GM19455 (cell line): ENCODE measurements around the gene TRAPPC6A.

Source experiments
- ATAC-seq: cut with Tn5 transposase; IDR thresholded peaks from one replicate; pipeline ENCODE4 v1.9.1; 2021; ENCODE audit not compliant: unreplicated experiment

The TRAPPC6A gene, protein sequence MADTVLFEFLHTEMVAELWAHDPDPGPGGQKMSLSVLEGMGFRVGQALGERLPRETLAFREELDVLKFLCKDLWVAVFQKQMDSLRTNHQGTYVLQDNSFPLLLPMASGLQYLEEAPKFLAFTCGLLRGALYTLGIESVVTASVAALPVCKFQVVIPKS

DNA sequence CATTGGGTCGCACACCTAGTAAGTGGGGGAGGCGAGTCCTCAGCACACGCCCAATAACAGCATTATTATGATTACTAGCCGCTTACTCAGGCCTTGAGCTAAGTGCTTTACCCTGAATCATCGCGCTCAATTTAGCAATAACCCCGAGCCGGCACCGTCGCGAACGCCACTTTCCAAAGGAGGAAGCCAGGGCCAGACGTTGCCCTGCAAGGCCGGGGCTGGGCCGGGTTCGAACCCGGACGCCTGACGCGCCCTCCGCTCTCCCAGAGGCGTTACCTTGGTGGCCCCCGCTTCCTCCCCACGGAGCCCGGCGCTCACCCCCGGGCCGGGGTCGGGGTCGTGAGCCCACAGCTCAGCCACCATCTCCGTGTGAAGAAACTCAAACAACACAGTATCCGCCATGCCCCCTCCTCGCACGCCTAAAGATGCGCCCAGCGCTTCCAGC, at the start of gene TRAPPC6A:
Gene TRAPPC6A, minus strand, starts transcription at position 421 of the 445 bp plus-strand sequence. Its CDS starts 19 bp downstream, at position 402.
- peak; percentile 7 for ATAC-seq

DNA sequence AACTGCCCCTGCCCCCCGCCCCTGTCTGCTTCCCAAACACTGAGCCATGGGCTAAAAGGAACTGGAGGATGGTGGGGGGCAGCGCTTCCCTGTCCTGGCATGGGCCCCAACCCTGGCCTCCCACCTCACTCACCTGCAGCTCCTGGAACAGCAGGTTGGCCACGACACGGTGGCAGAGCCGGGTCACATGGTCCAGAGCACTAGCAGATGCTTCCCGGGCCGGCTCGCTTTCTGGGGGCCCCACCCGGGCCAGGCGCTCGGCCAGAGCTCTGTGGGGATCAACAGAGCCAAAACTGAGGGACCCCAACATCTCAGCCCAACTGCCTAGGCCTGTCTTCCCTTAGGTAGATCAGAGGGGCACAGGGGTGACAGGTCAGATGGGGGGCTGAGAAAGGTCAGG, 46.6 kb upstream of the TRAPPC6A start:
- no peak for ATAC-seq

DNA sequence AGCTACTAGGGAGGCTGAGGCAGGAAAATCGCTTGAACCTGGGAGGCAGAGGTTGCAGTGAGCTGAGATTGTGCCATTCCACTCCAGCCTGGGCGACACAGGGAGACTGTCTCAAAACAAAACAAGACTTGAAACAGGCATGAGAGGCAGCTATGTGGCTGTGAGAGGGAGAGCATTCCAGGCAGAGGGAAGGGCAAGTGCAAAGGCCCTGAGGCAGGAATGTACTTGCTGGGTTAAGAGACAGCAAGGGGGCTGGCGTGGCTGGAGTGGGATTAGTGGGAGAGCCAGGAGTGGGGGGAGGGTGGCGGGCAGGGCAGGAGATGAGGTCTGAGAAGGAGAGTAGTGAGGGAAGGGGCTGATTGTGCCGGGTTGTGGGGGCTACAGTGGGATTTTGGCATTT, 45.8 kb upstream of the TRAPPC6A start:
- no peak for ATAC-seq

DNA sequence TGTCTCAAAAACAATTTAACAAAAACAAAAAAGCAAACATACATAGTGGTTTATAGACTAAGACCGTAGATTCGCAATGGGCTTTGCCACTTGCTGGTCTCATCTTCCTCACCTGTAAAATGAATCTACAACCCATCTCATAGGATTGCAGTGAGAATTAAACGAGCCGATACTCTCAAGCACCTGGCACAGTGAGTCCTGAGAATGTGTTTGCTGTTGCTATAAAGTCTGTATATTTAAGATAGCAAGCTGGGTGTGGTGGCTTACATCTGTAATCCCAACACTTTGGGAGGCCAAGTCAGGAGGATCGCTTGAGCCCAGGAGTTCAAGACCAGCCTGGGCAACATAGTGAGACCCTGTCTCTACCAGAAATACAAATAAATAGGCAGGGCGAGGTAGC, 44.7 kb upstream of the TRAPPC6A start:
- no peak for ATAC-seq

DNA sequence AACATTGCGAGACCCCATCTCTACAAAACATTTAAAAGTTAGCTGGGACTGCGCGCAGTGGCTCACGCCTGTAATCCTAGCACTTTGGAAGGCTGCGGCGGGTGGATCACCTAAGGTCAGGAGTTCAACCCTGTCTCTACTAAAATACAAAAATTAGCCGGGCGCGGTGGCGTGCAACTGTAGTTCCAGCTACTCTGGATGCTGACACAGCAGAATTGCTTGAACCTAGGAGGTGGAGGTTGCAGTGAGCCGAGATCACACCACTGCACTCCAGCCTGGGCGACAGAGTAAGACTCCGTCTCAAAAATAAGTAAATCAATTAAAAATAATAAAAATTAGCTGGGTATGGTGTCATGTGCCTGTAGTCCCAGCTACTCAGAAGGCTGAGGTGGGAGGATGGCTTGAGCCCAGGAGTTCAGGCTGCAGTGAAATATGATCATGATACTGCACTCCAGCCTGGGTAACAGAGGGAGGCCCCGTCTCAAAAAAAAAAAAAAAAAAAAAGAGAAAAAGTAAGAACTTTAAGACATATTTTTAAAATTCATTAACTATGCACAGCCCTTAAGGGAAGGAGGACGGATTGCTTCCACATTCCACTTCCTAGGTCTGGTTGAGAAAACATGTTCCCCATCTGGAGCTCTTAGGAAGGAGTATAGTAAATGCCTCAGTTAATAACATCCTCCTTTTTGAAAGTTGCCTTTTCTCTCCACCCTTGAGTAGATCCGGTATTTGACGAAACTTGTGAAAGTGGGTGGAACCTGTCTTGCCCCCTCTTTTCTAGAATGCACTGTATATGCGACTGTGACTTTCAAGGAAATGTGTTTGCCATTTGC, 41.1 kb upstream of the TRAPPC6A start:
- ATAC-seq, result no peak

DNA sequence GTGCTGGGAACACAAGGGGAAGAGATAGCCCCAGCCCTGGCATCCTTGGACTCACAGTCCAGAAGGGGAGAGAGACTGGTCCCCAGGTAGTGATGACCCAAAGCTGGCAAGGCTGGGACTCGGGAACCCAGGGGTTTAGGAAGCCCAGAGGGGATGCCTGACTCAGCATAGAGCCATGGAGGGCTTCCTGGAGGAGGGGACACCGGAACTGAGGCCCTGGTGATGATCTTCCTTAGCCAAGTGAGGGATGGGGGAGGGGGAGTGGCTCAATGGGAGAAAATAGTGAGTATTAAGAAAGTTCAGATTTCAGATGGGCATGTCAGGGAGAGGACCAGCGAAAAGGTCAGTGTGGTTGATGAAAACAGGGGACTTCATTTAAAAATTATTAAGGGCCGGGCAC, 40.4 kb upstream of the TRAPPC6A start:
- ATAC-seq, result no peak

DNA sequence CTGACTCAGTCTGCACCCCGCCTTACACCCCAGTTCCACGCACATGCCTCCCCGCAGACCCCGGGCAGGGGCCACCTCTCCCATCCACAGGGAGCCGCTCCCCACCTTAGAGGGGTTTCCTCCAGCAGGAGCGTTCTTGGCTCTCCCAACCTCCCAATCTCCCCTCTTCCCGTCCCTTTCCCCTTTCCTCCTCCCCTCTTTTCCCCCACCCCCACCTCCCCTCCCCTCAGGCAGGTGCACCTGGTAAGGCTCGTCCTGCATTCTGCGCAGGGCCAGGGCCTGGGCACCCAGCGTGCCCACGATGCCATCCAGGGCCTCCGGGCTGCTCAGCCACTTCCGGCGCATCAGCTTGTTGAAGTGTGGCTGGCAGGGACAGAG, 39.9 kb upstream of the TRAPPC6A start:
- ATAC-seq, result no peak

DNA sequence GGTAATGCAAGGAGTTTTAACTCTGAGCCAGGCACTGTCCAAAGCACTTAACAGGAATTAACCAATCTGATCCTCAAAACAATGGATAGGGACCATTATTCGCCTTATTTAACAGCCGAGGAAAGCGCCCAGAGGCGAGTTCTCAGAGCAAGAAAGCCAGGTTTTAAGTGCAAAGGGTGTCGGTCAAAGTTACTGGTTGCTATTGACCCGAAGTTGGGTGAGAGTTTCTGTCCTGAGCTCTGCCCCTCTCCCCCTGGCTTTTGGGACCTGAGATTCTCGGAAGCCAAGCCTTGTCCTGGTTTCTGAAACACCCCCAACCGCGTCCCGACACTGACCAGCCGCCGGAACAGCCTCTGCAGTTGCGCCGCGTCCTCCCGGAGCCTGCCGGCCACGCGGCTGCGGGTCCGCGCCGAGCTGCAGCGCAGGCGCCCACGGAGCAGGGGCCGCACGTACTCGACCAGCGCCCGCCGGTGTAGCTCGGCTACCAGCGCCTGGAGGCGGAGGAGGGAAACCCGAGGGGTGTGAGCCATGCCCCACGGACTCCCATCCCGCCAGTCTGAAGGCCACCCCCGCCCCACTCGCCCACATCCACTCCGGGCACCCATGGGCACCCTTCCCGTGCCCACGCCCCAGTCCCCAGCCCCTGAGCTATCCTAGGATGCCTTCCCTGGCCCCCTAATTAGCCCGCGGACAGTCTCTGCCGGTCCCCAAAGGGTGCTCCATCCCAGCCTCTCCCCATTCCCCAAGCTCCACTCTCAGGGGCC, 39.3 kb upstream of the TRAPPC6A start:
- ATAC-seq, result no peak

DNA sequence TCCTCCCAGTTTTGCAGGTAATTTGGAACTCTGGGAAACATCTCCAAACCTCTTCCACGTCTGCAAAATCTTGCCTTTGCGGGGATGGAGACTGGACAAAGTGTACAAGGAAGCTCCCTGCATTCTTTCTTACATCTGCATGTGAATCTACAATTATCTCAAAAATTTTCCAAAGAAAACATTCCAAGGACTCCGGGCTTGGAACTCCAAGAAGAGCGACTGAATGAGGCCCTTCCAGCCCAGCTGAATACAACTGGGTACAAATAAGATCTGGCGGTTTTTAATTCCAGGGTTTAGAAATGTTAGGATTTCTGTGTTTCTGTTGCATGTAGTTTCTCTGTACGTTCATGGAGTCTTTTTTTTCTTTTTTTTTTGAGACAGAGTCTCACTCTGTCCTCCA, 38.6 kb upstream of the TRAPPC6A start:
- ATAC-seq, result no peak

DNA sequence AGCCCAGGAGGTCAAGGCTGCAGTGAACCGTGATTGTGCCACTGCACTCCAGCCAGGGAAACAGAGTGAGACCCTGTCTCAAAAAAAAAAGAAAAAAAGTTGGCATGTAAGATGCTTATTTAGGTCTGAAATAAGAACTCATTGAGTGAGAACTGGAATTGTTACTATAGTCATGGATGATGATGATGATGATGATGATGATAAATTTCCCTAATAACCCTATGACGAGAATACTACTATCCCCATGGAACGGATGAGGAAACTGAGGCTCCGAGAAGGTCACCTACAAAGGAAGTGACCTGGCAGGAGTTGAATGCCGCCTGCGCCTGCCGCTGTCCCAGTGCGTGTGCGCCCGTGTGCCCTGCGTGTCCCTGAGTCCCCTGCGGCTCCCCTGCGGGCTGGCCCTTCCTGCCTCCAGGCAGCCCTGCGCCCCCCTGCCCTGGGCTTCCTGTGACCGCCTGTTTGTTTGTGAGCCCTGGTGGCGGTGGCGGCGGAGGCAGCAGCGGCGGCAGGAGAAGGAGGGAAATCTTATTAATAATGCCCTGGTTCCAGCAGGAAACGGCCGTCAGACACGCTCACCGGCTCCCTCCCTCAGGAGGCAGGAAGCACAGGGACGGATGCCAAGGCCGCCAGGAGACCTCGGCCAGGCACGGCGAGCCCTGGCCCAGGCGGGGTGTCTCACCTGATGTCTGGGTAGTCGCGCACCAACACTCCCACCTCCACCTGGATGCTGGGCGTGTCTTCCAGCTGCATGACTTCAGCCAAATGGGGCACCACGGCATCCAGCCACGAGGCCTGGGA, 37.6 kb upstream of the TRAPPC6A start:
- ATAC-seq, result no peak

DNA sequence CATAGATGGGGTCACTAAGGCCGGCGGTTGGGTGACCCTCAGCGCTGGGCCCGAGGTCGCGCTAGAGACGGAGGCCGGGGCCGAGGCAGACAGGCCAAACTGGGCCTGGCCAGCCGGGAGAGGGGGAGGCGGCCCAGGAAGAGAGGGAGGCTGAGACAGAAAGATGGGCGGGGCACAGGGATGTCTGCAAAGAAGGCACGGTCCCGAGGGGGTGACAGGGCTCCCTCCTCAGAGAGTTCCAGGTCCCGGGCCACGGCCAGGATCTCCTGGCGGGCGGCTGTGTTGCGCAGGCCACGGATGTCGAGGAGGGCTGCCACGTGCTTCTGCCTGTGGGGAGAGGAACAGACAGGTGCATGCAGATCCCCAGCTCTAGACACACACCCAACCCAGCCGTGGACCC, 35.0 kb upstream of the TRAPPC6A start:
- ATAC-seq, result no peak

DNA sequence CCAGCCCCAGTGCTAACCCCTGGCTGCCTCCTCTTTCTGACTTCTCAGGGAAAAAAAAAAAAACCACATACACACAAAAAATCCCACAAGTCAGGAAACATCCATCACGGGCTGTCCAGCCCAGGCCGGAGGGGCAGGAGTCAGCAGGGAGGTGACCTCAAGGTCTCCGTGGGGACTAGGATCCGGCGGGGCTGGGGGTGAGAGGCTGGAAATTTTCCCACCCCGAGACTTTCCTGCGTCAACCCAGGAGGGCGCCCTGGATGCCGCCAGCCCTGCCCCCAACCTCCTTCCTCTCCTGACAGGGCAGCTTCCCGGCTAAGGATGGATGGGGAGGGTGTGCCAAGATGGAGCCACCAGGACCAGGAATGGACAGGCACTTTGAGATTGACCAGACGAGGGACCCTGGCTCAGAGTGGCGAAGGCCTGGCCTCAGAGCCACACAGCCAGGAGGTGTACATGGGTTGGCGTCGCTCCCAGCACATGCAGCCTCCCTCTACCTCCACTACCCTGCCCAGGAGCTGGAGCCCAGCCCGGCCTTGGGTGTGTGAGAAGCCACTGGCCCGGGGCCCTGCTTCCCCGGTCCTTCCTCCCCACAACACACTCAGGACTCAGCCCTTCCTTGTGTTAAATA, 33.8 kb upstream of the TRAPPC6A start:
- ATAC-seq, result no peak

DNA sequence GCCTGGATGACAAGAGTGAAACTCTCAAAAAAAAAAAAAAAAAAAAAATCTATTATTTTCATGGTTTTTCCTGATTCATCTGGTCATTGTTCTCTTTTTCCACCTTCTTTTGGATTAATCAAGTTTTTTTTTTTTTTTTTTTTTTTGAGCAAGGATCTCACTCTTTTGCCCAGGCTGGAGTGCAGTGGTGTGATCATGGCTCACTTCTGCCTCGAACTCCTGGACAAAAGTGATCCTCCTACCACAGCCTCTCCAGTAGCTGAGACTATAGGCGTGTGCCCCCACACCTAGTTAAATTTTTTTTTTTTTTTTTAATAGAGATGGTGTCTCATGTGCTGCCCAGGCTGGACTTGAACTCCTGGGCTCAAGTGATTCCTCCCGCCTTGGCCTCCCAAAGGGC, 28.3 kb upstream of the TRAPPC6A start:
- ATAC-seq, result no peak

DNA sequence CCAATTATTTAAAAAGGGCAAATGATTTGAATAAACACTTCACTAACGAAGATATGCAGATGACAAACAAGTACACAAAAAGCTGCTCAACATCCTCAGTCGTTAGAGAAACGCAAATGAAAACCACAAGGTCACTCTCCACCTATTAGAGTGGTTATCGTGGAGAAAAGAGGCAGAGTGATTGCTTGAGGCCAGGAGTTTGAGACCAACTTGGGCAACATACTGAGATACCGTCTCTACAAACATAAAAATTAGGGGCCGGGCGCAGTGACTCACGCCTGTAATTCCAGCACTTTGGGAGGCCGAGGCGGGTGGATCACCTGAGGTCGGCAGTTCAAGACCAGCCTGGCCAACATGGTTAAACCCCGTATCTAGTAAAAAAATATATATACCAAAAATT, 27.8 kb upstream of the TRAPPC6A start:
- no peak for ATAC-seq

DNA sequence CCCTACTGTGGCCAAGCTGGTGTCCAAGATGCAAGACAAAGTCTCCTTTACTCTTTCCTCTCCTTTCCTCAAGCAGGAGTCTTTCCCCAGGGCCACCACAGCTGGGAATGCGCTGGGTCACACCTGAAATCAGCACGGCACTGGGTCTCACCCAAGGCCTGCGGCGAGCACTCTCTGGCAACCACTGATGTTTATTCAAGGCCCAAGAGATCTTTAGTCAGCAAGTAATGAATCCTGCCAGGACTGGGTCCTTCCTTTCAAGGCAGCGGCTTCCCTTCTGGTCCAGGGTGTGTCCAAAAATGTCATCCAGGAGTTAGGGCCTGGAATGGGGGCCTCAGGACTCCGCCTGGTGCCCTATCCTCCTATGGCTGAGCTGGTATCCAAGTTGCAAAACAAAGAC, 24.6 kb upstream of the TRAPPC6A start:
- no peak for ATAC-seq

DNA sequence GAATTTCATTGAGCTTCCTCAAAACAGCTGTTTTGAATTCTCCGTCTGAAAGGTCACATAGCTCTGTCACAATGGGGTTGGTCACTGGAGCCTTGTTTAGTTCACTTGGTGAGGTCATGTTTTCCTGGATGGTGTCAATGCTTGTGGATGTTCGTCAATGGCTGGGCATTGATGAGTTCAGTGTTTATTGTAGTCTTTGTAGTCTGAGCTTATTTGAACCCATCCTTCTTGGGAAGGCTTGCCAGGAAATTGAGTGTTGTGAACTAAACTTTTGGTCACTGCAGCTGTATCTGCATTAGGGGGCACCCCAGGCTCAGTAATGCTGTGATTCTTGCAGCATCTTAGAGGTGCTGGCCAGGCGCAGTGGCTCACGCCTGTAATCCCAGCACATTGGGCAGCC, 22.5 kb upstream of the TRAPPC6A start:
- no peak for ATAC-seq

DNA sequence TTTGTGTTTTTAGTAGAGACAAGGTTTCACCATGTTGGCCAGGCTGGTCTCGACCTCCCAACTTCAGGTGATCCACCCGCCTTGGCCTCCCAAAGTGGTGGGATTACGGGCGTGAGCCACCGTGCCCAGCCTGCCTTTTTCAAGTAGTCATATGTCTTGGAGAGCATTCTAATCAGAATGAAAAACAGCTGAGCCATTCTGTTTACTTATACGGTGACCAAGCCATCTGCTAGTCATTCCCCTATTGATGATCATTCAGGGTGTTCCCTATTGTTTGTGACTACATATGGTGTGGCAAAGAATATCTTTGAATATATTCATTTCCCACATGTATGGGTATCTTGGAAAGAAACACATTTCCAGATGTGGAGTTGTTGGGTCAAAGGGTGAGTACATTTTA, 17.7 kb upstream of the TRAPPC6A start:
- no peak for ATAC-seq

DNA sequence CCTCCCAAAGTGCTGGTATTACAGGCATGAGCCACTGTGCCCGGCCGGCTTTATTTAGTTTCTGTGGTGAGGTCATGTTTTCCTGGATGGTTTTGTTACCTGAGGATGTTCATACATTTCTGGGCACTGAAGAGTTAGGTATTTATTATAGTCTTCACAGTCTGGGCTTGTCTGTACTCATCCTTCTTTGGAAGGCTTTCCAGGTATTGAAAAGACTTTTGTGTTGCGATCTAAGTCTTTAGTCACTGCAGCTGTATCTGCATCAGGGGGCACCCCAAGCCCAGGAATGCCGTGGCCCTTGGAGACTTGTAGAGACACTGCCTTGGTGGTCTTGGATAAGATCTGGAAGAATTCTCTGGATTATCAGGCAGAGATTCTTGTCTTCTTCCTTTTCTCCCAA, 13.3 kb upstream of the TRAPPC6A start:
- no peak for ATAC-seq

DNA sequence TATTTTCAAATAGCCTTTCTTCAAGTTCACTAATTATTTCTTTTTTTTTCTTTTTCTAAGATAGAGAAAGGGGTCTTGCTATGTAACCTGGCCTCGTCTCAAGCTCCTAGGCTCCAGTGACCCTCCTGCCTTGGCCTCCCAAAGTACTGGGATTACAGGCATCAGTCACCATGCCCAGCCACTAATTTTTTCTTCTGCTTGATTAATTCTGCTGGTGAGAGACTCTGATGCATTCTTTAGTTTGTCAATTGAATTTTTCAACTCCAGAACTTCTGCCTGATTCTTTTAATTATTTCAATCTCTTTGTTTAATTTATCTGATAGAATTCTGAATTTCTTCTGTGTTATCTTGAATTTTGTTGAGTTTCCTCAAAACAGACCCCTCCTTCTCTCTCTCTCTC, 11.9 kb upstream of the TRAPPC6A start:
- ATAC-seq, result no peak

DNA sequence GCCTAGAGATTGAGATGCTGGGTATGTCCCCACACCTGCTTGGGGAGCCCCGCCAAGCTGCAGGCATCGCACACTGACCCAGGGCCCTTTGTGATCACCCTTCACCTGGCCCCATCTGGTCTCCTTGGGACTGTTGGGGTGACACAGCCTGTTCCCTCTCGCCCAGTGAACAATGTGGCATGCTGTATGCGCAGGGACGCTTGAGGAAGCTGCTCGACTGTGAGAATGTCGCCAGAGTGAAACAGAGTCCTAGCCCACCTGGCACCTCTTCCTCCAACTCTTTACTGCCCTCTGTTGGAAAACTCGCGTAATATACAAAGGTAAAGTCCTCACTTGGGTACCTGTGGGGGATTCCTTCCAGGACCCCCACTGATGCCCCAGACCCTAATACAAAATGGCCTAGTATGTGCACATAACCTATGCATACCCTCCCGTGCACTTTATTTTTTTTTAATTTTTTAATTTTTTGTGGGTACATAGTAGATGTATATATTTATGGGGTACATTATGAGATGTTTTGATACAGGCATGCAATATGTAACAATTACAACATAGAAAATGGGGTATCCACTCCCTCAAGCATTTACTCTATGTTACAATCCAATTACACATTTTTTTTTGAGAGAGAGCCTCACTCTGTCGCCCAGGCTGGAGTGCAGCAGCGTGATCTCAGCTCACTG, 9.5 kb upstream of the TRAPPC6A start:
- no peak for ATAC-seq
